Liver (tissue), 3 donors: ENCODE data around the gene PPM1M.

Experiments used
- ATF3 ChIP-seq: IDR thresholded peaks from 2 replicates; pipeline ENCODE4 v1.6.1; 2016; ENCODE audit warnings: antibody characterized with exemption
- CTCF ChIP-seq: fragments of 150-350 bp; IDR thresholded peaks from 2 replicates; pipeline ENCODE4 v1.5.1; 2017; ENCODE audit warnings: improper control_type of control experiment, low read depth, low read length; ENCODE audit not compliant: missing input control
- GABPA ChIP-seq, 2 donors: IDR thresholded peaks in 1 of 2; conservative IDR thresholded peaks in 1 of 2; 2 replicates each; pipeline ENCODE4 v1.6.1; 2016; ENCODE audit warnings: antibody characterized with exemption in 2 of 2, mild to moderate bottlenecking in 1 of 2, moderate library complexity in 1 of 2
- HNF4A ChIP-seq, 2 donors: conservative IDR thresholded peaks; 2 replicates each; pipeline ENCODE4 v1.6.1; 2016; ENCODE audit warnings: antibody characterized with exemption in 2 of 2, mild to moderate bottlenecking in 2 of 2
- REST ChIP-seq: IDR thresholded peaks from 2 replicates; pipeline ENCODE4 v1.6.1; 2016; ENCODE audit warnings: antibody characterized with exemption, mild to moderate bottlenecking
- SP1 ChIP-seq: IDR thresholded peaks from 2 replicates; pipeline ENCODE4 v1.6.1; 2018; ENCODE audit warnings: antibody characterized with exemption, mild to moderate bottlenecking
- donor health status: healthy.
- donor health status: healthy.

- no peak for TF ChIP-seq CTCF
- TF ChIP-seq ATF3, result no peak
- no peak for TF ChIP-seq SP1
- no peak for TF ChIP-seq GABPA (IDR thresholded peaks at IDR 0.05 in 1 of 2, conservative IDR thresholded peaks at IDR 0.05 in 1 of 2)
- TF ChIP-seq REST, result no peak
- no peak for TF ChIP-seq HNF4A (conservative IDR thresholded peaks at IDR 0.05)
These were observed 4.6 kb downstream of the PPM1M start for GRCh38 chr3:52250122-52250521.
